H1 (cell line): ENCODE measurements around the gene TBC1D10A. TPM values are rescaled to one million over a fixed set of nuclear protein-coding genes. Genes with fewer than 3 reads are reported as not detected.

Experiments used
- ATF3 ChIP-seq: IDR thresholded peaks from 2 replicates; pipeline ENCODE4 v1.6.1; 2011; ENCODE audit warnings: low read depth, mild to moderate bottlenecking, low read length; ENCODE audit not compliant: insufficient read depth
- FOSL1 ChIP-seq: IDR thresholded peaks from 2 replicates; pipeline ENCODE4 v1.6.1; 2011; ENCODE audit warnings: mild to moderate bottlenecking, low read depth, low read length, moderate library complexity; ENCODE audit not compliant: insufficient read depth
- NANOG ChIP-seq: IDR thresholded peaks from 2 replicates; pipeline ENCODE4 v1.6.1; 2011; ENCODE audit warnings: low read length, low read depth, mild to moderate bottlenecking, inconsistent platforms; ENCODE audit not compliant: insufficient read depth, poor library complexity, severe bottlenecking
- RXRA ChIP-seq: IDR thresholded peaks from 2 replicates; pipeline ENCODE4 v1.6.1; 2011; ENCODE audit warnings: low read depth, mild to moderate bottlenecking, low read length, moderate library complexity; ENCODE audit not compliant: insufficient read depth
- polyA plus RNA-seq, 7 experiments: library from polyadenylated mRNA; depleted of rRNA in 3 of 7; stranded (reverse) in 5 of 7; unstranded in 2 of 7; fragments of >200 nt in 5 of 7; fragments of 200-250 nt in 2 of 7; gene quantifications; 1 replicate in 5 of 7; 2 replicates in 1 of 7; 4 replicates in 1 of 7; pipeline versions ENCODE4 v1.2.1 to v1.2.3, GENCODE V29; 2011 to 2013; ENCODE audit warnings: missing spikeins in 2 of 7, mixed read lengths in 2 of 7
- total RNA-seq: library from RNA; stranded (reverse); fragmentation: NEBNext Ultra II Directional; extraction: Animal tissue kit (Norgen Biotek cat#: 25700); gene quantifications from 2 replicates; pipeline ENCODE4 v1.2.1, GENCODE V29; 2021

Gene TBC1D10A
- total and polyA plus RNA-seq, 2 of the 8 experiments (the other 6 are each of a cell fraction or from before 2014, with no cell fraction given) = 5.4 to 7.0 TPM

GRCh38 chr22:30361916-30362650, 35.3 kb upstream of the TBC1D10A start (continued):
- TF ChIP-seq ATF3 (no peak), NANOG (no peak), RXRA (no peak), FOSL1 (no peak)
